Mesothelial cell of epicardium (in vitro differentiated cells): ENCODE data around the gene MYL11. TPM values are rescaled to one million over a fixed set of nuclear protein-coding genes. Genes with fewer than 3 reads are reported as not detected.
"Not testable (repeated sequence)": the region's sequence is repeated elsewhere in the genome, so short reads cannot be mapped to it uniquely, and the experiment has no call there.

ENCODE experiments used
- DNase-seq, 2 experiments: peaks; one replicate each; pipeline ENCODE4 v3.0.0; 2021; ENCODE audit warnings: low spot score in 2 of 2; ENCODE audit not compliant: unreplicated experiment in 2 of 2
- H3K27ac Mint-ChIP-seq: 2 replicates; pipeline ENCODE4 v1.8.0; 2021; ENCODE audit warnings: mixed read lengths
- H3K27me3 Mint-ChIP-seq: 2 replicates; pipeline ENCODE4 v1.8.0; 2021; ENCODE audit warnings: low read depth, mixed read lengths
- H3K36me3 Mint-ChIP-seq: 2 replicates; pipeline ENCODE4 v1.8.0; 2021; ENCODE audit warnings: mixed read lengths
- H3K4me1 Mint-ChIP-seq: 2 replicates; pipeline ENCODE4 v1.8.0; 2021; ENCODE audit warnings: mixed read lengths
- H3K4me3 Mint-ChIP-seq: 2 replicates; pipeline ENCODE4 v1.8.0; 2021; ENCODE audit warnings: mild to moderate bottlenecking, moderate library complexity, mixed read lengths
- H3K9me3 Mint-ChIP-seq: 2 replicates; pipeline ENCODE4 v1.8.0; 2021; ENCODE audit warnings: mixed read lengths
- total RNA-seq: library from RNA; stranded (reverse); gene quantifications from 3 replicates; pipeline ENCODE4 v1.2.1, GENCODE V29; 2021
- TF ChIP-seq, protein P1 (sequence below): fragments of 200-600 bp; sonication (generic); IDR thresholded peaks from one replicate; pipeline ENCODE4 v1.5.0; 2021; ENCODE audit warnings: antibody characterized with exemption; ENCODE audit not compliant: unreplicated experiment

Gene MYL11
- total RNA-seq, 1 donor from 2014 or later, result 4.4 TPM

DNA sequence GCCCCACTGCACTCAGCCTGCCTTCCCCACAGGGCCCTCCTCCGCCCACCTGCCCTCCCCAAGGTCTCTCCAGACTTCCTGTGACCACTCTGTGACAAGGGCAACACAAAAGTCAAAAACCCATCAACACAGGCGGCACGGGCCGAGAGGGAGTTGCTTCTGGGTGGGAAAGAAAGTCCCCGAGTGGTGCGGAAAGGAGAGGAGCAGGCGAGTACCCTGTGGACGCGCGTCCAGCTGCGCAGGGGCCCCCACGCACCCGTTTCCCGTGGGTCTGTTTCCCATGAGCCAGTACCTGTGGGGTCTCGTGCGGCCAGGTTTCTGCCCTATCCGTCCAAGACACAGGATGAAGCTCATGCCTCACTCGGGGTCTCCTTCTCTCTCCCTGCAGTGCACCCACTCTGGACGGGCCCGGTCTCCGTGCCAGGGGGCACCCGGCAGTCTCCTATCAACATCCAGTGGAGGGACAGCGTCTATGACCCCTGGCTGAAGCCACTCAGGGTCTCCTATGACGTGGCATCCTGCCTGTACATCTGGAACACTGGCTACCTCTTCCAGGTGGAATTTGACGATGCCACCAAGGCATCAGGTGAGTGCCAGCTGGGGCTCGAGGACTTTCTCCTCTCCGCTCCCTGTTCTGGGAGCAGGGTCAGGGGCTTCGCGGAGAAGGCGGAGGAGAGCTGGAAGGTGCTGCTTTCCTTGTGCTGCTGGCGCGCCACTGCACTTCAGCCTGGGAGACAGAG lies 31.7 kb upstream of the MYL11 start:
- no peaks in the 10 kb centered on the region for H3K36me3 Mint-ChIP-seq
- no peaks in the 10 kb centered on the region for H3K9me3 Mint-ChIP-seq
- H3K4me3 Mint-ChIP-seq, result no peak overlapping the region
- peak in 1 of 2 experiments; percentile 36 for DNase-seq
- no peaks in the 10 kb centered on the region for H3K4me1 Mint-ChIP-seq
- TF ChIP-seq, protein P1, sequence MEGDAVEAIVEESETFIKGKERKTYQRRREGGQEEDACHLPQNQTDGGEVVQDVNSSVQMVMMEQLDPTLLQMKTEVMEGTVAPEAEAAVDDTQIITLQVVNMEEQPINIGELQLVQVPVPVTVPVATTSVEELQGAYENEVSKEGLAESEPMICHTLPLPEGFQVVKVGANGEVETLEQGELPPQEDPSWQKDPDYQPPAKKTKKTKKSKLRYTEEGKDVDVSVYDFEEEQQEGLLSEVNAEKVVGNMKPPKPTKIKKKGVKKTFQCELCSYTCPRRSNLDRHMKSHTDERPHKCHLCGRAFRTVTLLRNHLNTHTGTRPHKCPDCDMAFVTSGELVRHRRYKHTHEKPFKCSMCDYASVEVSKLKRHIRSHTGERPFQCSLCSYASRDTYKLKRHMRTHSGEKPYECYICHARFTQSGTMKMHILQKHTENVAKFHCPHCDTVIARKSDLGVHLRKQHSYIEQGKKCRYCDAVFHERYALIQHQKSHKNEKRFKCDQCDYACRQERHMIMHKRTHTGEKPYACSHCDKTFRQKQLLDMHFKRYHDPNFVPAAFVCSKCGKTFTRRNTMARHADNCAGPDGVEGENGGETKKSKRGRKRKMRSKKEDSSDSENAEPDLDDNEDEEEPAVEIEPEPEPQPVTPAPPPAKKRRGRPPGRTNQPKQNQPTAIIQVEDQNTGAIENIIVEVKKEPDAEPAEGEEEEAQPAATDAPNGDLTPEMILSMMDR, result no peak
- H3K27me3 Mint-ChIP-seq, result no peaks in the 10 kb centered on the region
- H3K27ac Mint-ChIP-seq, result no peak overlapping the region

DNA sequence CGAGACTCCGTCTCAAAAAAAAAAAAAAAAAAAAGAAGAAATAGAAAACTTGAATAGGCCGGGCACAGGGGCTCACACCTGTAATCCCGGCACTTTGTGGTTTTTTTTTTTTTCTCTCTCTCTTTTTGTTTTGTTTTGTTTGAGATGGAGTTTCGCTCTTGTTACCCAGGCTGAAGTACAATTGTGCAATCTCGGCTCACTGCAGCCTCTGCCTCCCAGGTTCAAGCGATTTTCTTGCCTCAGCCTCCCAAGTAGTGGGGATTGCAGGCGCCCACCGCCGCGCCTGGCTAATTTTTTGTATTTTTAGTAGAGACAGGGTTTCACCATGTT lies 31.1 kb upstream of the MYL11 start:
- not testable (repeated sequence) for H3K36me3 Mint-ChIP-seq, H3K4me3 Mint-ChIP-seq, H3K27ac Mint-ChIP-seq, H3K4me1 Mint-ChIP-seq, H3K9me3 Mint-ChIP-seq, H3K27me3 Mint-ChIP-seq, DNase-seq

DNA sequence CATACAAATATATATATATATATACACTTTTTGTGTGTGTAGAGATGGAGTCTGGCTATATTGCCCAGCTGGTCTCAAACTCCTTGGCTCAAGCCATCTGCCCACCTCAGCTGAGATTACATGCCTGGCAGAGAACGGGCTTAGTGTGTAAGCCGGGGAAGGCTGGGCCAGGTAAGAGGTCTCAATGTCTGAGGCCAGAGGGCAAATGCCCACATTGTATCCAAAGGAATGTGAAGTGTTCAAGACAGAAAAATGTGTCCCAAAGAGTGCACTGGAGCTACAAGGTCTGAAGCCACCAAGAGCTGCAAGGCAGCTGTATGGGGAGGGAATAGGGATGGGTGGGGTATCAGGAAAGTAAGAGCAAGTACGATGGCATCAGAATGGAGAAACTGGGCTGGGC lies 28.3 kb upstream of the MYL11 start:
- no peak overlapping the region for H3K27ac Mint-ChIP-seq
- H3K27me3 Mint-ChIP-seq, result no peaks in the 10 kb centered on the region
- H3K4me1 Mint-ChIP-seq, result no peaks in the 10 kb centered on the region
- H3K4me3 Mint-ChIP-seq, result no peak overlapping the region
- no peak for DNase-seq
- H3K9me3 Mint-ChIP-seq, result no peaks in the 10 kb centered on the region
- peaks cover 4% of the 10 kb centered on the region for H3K36me3 Mint-ChIP-seq
- TF ChIP-seq, protein P1, result no peak

DNA sequence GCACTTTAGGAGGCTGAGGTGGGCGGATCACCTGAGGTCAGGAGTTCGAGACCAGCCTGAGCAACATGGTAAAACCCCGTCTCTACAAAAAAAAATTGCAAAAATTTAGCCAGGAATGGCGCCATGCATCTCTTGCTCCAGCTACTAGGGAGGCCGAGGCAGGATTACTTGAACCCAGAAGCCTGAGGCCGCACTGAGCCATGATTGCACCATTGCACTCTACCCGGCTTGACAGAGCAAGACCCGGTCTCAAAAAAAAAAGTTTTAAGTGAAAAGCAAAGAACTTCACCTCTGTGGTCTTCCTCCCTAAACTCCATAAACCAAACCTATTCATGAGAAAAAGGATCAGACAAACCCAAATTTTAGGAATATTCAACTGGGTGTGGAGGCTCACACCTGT lies 26.5 kb upstream of the MYL11 start:
- Mint-ChIP-seq H3K4me3 (no peak overlapping the region), H3K36me3 (peaks cover 6% of the 10 kb centered on the region), H3K27me3 (no peaks in the 10 kb centered on the region), H3K4me1 (no peaks in the 10 kb centered on the region), H3K9me3 (no peaks in the 10 kb centered on the region), H3K27ac (no peak overlapping the region)
- DNase-seq, result no peak
- TF ChIP-seq, protein P1, result no peak

DNA sequence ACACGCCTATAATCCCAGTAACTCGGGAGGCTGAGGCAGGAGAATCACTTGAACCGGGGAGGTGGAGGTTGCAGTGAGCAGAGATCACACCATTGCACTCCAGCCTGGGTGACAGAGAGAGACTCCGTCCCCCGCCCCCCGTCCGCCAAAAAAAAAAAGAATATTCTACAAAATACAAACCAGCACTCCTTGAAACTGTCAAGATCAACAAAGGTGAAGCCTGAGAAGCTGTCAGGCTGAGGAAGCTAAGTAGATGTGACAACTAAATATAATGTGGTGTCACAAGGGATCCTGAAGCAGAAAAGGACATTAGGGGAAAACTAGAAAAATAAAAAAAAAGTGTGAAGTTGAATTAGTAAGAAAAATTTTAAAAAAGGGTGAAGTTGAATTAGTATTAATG lies 25.7 kb upstream of the MYL11 start:
- TF ChIP-seq, protein P1, result no peak
- H3K4me3 Mint-ChIP-seq, result no peak overlapping the region
- peaks cover 2% of the 10 kb centered on the region for H3K4me1 Mint-ChIP-seq
- H3K27me3 Mint-ChIP-seq, result no peaks in the 10 kb centered on the region
- H3K36me3 Mint-ChIP-seq, result peaks cover 6% of the 10 kb centered on the region
- no peaks in the 10 kb centered on the region for H3K9me3 Mint-ChIP-seq
- no peak for DNase-seq
- no peak overlapping the region for H3K27ac Mint-ChIP-seq

DNA sequence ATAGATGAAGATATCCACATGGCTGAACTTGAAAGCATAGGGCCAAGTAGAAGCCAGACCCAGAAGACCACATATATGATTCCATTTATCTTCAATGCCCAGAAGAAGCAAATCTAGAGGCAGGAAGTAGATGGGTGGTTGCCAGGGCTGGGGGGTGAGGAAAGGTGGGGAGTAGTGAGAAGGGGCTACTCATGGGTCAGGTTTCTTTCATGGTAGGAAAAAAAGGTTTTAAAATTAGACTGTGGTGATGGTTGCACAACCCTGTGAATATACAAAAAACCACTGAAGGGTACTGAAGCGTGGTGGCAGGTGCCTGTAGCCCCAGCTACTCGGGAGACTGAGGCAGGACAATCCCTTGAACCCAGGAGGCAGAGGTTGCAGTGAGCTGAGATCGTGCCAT lies 24.9 kb upstream of the MYL11 start:
- H3K4me3 Mint-ChIP-seq, result no peak overlapping the region
- no peak for DNase-seq
- H3K27ac Mint-ChIP-seq, result peak overlapping the region; percentile 61
- H3K27me3 Mint-ChIP-seq, result no peaks in the 10 kb centered on the region
- TF ChIP-seq, protein P1, result no peak
- peaks cover 9% of the 10 kb centered on the region for H3K4me1 Mint-ChIP-seq
- H3K9me3 Mint-ChIP-seq, result no peaks in the 10 kb centered on the region
- H3K36me3 Mint-ChIP-seq, result peaks cover 9% of the 10 kb centered on the region
